IPS DF 19.7 (cell line): Measurements from ENCODE around the gene RPS17.
"Not testable (repeated sequence)": the region's sequence is repeated elsewhere in the genome, so short reads cannot be mapped to it uniquely, and the experiment has no call there.

Experiments
- DNase-seq: peaks from one replicate; pipeline ENCODE4 v3.0.0-alpha.2; 2013; ENCODE audit warnings: low read depth, low spot score

The RPS17 gene

DNA sequence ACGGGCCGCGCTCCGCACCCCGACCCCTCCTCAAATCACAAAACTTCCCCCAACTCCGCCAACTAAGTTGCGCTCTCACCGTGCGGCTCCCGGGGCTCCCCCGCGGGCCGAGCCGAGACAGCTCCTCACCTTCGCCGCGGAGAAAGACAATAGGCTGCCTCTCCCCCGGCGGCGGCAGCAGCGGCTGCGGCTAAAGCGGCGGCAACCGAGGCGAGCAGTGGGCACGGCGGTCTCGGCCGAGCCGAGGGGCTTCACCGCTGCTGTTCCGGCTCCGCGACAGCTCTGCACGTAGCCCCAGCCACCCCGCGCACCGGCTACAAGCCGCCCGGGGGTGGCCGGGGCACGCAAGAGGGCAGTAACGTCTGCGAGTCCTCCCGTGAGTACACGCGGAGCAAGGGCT, 26.7 kb downstream of the RPS17 start:
- not testable (repeated sequence) for DNase-seq

DNA sequence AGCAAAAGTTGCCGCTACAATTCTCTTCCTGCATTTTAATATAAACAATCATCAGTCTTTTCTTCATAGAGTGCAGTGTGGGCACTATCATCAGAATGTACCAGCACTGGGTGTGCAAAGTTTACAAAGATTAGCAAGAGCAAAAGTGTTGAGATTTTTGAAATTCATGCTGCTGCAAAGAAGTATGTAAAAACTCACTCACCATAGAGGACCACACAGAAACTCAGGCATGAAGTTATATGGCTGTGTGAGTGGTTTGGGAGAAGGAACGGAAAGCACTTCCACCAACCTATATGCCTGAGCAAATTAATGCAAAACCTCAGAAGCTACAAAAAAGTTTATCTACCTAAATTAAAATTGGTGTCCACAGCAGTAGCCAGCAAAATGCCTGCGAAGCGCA, 32.6 kb downstream of the RPS17 start:
- DNase-seq = not testable (repeated sequence)

DNA sequence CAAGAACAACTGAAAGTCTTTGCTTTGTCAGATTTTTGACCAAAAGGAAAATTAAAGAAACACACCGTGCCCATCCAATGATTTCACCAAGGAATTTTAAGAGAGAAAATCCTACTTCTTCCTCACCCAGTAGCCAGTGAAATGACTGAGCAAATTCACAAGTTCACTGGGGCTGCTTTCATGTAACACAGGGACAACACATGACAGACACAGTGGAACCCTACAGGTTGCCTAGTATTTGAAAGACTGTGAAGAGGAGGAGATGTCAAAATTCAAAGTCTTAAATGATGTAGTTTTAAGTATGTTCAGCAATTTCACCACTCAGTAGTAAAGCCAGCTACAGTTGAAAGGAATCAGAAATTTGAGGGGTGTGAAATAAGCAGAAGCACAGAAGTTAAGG, 33.2 kb downstream of the RPS17 start:
- not testable (repeated sequence) for DNase-seq

DNA sequence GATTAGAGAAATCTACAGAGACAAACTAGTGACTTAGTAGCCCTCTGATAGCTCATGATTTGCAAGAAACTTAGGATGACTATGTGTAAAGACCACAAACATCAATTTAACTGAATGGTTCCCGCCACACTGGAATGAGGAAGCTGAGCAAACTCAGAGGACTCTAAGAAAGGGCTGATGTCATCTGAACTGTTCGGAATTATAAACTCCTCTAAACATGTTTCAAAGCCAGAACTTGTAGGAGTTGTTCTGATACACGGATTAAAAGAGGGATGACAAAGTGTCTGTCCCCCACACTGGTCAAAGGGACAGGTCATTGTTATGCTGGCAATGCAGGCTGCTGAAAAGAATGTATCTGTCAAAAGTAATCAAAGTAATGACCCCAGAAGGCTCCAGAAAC, 34.4 kb downstream of the RPS17 start:
- not testable (repeated sequence) for DNase-seq

DNA sequence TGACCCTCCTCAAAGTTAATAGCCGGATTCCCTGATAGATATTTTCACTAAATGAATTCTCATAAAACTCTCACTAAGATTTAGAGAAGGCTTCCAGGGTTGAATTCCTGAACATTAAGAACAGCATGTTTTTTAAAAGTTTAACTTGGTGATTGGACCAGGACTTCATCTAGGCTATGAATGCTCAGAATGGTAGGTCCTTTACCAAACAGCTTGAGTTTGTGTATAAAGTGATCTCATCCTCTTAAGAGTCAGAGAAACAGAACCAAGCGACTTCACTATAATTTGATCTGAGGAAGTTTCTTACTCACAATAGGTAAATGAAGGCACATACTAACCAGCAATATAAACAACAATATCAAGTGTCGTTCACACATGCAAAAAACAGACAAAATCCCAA, 36.2 kb downstream of the RPS17 start:
- DNase-seq = not testable (repeated sequence)

DNA sequence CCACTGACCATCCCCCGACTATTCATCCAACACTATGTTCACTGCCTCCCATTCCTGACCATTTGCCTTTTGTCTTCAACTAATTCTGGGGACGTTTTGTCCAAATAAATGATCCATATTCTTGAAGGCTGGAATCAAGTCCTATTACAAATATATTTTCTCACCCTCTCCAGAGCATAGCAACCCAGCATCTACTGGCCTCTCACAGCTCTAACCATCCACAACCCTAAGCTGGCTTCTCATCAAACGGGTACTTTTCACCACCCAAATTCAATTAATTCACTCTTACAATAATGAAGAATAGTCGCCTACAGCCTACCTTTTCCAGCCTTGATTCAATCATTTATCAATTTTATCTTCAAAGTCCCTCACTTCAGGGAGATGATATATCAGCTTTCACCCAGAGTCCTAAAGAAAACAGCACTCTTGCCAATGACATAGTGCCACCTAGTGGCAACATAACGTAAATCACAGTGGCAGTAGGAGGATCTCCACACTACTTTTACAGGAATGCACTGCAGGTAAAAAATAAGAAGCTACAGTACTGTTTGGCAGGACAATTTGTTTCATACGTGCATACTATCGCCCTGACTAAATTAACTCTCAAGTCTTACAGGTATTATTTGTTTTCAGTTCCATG, 37.4 kb downstream of the RPS17 start:
- not testable (repeated sequence) for DNase-seq

DNA sequence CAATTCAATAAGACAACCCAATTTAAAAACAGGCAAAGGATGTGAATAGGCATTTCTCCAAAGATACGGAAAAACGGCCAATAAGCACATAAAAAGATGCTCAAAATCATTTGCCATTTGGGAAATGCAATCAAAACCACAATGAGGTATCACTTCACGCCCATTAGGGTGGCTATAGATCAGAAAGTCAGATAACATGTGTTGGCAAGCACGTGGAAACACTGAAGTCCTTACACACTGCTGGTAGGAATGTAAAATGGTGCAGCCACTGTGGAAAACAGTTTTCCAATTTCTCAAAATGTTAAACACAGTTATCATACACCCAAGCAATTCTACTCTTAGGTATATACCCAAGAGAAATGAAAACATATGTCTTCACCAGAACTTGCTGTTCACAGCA, 39.5 kb downstream of the RPS17 start:
- not testable (repeated sequence) for DNase-seq

DNA sequence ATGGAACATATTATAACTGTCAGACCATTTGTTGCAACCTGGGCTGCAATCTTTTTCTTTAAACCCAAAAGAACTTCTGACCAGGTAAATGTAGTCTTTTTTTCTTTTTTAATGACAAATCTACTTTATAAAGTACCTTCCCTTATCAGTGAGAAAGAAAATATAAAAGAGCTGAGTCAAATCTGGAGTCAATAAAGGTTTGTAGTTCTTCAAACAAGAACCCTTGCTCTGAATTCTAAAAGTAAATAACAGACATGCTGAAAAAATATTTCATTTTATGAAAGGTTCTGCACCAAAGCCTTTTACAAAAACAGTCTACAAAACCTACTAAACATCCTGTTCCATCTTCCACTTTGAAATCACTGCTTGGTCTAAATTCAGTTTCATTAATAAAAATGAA, 42.3 kb downstream of the RPS17 start:
- not testable (repeated sequence) for DNase-seq

DNA sequence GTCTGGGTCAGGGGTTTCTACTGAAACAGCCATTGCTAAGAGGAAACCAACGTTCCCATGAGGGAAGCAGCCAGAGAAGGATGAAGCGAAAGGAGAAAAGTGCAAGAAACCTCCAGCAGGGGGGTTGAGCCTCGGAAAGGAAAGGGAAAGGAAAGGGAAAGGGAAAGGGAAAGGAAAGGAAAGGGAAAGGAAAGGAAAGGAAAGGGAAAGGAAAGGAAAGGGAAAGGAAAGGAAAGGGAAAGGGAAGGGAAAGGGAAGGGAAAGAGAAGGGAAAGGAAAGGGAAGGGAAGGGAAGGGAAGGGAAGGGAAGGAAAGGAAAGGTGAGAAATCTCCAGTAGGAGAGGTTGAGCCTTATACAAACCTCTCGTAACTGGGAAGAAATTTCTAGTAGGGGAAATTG, 52.0 kb downstream of the RPS17 start:
- not testable (repeated sequence) for DNase-seq

DNA sequence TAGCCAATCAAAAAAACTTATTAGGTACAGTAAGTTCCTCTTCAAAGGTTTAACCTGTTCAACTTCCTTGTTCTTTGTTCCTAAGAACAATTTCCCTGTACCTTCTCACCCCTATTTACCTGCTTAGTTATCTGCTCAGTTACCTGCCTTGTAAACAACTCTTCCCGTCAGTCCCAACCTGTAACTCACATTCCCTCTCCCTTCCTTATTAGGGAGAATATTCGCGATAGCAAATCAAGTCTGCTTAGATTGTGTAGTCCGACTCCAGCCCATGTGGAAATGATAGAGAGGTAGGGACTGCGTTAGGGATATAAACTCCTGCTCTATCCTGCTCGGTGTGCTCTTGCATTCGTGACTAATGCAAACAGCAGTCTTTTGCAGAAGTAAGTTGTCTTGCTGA, 53.2 kb downstream of the RPS17 start:
- not testable (repeated sequence) for DNase-seq
